GM21619 (cell line): ENCODE data around the gene XRCC6.
"Not testable (repeated sequence)": the region's sequence is repeated elsewhere in the genome, so short reads cannot be mapped to it uniquely, and the experiment has no call there.

Source experiments
- ATAC-seq: cut with Tn5 transposase; IDR thresholded peaks from one replicate; pipeline ENCODE4 v1.9.1; 2021; ENCODE audit not compliant: unreplicated experiment

XRCC6 gene

DNA sequence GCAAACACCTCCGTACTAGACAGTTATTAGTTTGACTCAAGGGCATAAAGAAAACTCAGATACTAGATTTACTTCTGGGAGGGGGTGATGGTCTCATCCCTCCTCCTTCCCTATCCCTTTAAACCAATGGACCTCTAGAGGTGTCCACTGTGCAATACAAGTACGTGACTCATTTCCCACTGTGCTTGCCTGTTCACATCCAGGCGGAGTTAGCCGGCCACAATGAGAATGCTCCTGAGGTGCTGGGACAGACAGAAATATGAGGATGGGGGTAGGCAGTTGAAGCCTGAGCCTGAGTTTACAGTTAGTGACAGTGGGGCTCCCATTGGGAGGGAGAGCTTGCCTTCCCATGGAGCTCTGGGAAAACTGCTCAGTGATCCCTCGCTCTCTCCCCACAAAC, 23.0 kb upstream of the XRCC6 start:
- no peak for ATAC-seq

DNA sequence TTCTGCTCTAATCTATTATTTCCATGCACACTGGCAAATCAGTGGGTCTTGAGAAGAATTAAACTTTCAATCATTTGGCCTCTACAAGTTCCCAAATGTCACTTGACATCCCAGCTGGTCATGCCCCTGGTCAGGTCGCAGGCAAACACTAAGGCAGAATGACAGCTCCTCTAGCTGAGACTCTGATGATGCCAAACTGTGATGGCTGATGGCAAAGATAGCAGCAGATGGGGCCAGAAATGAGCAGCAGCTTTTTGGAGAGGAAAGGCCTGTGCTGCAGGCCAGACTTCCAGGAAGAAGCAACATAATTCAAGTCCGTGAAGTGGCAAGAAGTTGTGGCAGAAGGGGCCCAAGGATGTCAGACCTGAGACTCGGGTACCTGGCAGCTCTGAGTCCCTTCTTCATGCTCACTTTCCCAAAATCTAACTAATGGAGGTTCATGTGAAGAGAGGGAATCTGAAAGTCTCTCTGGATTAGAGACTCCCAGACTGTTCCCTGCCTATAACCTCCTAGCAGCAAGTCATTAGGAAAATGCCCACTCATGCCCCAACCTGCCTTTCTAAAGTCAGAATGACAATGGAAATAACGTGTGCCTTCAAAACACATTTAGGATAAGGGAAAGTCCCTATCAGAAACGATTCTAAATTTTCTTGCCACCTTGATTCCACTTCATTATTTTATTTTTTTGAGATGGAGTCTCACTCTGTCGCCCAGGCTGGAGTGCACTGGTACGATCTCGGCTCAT, 22.0 kb upstream of the XRCC6 start:
- no peak for ATAC-seq

DNA sequence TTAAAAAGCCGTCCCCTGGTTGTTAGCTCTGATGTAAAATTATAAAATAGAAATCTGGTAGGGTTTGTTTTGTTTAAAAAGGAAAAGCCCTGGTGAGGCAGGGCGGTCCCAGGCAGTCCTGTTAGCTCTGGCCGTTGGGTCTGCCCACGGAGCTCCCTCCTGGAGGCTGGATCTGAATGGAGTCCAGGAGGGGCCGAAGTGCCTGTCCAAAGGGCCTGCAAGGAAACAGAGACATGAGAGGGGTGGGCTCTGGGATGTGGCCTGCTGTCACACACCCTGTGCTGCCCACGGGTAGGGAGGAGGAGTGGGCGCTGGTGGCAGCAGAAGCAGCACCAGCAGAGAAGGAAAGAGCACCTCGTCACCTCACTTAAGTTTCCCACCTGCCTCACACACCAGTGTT, 20.1 kb upstream of the XRCC6 start:
- no peak for ATAC-seq

DNA sequence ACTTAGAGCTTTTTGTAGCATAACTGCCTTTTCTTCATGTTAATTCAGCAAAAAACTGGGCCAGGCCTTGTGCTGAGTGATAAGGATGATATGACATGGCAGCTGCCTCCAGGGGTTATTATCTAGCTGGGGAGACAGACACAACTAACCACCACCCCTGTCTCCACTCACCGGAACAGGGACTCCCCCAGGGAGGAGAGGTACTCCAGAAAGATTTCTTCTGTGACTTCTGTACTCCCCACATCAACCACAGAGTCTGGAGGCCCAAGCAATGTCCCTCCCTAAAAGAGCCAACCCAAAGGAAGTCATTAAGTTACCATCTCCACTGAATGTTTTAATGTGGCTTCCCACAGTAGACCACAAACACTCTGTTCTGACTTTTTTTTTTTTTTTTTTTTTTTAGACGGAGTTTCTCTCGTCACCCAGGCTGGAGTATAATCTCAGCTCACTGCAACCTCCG, 17.2 kb upstream of the XRCC6 start:
- ATAC-seq = peak; percentile 85

DNA sequence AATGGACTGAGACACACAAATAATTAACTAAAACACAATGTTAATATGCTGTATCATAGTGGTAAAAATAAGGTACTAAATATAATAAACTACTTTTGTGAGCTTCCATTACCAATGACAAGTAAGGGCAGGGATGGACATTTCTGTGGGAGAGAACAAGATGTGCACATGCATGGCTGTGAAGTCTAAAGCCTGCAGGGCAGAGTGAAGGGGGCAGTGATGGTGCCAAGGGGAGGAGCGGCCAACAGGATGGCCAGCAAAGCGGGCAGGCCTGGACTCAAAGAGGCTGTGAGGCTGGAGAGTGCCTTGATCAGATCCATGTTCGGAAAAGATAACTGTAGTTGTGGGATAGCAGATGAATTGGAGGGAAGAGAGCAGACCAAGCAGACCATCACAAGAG, 12.7 kb upstream of the XRCC6 start:
- ATAC-seq = no peak

DNA sequence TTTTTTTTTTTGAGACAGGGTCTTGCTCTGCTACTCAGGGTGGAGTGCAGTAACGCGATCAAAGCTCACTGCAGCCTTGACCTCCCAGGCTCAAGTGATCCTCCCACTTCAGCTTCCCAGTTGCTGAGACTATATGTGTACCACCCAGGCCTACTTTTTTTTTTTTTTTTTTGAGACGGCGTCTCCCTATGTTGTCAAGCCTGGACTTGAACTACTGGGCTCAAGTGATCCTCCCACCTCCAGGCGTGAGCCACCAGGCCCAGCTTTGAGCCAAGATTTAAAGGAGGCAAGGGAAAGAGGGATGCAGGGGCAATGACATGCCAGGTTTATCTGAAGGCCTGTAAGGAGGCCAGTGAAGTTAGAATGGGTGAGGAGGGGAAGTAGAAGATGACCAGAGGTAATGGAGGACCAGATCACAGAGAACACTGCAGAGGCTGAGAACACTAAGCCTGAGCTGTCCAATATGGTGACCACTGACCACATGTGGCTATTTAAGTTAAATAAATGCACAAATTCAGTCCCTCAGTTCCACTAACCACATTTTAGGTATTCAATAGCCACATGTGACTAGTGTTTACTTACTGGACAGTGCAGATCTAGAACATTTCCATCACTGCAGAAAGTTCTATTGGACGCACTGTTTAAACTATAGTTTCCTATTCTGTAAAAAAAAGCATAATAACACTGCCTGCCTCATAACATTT, 8.3 kb upstream of the XRCC6 start:
- ATAC-seq = no peak

DNA sequence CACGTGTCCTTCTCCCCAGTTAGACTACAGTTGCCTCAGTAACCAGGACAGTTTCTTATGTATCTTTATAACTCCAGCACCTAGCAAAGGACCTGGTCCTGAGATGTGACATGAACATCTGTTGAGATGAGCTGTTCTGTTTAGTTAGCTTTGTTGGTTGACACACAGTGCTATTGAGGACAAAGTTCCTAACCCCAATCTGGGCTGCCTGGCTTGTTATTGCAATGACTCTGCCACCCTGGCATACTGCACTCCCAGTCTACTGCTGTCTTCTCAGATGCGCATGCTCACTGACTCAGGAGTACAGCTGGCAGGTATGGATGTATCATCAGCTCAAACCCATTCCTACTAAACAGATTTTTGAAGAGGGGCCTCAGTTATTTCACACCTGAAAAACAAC, 7.6 kb upstream of the XRCC6 start:
- ATAC-seq = no peak

DNA sequence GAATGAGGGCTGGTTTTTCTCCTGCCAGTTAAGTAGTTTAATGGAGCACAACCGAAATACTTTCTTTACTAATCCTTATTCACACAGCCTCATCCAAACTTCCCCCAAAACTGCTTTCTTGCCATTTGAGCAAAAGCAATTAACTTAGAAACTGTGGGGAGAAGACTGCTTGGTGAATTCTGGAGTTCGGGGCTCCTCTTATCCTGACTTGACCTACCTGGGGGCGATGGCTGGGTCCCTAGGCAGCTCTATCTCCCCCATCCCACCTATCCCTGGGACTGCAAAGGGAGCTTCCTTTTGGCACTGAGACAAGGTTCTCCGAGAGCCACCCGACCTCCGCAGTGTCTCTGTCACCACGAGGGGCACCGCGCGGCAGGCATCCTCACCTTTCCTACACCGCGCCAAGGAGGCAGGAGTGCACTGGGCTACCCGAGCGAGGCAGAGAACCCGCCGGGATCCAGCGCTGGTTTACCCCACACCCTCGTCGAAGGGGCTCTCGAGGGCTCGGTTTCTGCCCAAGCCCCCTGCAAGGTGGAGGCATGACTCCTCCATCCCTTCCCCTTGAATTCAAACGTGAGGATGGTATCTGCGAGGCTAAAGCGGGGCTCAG, 1.0 kb upstream of the XRCC6 start:
- ATAC-seq = peak; percentile 15

DNA sequence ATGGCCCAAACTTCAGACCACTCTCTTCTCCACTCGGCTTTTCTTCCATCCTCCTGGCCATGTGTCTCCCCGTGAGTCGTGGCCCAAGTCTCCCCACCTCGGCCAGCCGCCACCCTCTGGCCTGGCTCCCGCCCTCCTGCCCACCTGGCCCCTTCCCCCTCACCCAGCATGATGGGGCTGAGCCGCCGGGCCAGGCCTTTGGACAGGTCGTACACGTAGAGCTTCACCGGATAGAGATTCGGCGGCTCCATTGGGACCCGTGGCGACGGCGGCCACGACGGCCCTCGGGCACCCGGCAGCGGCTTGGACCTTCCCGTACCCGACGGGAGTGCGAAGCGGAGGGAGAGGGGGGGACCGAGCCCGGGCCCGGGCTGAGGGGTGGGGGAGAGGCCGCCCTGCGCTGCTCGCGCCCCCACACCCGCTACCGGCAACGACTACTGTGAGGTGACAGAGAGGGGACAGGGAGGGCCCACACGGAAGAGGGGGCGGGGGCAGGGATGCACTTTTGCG, 451 bp upstream of the XRCC6 start, which contains the start of gene DESI1:
Gene DESI1, minus strand, starts transcription at position 455 of the 510 bp plus-strand sequence. Its CDS starts 204 bp downstream, at position 251.
- ATAC-seq = peak; percentile 16

DNA sequence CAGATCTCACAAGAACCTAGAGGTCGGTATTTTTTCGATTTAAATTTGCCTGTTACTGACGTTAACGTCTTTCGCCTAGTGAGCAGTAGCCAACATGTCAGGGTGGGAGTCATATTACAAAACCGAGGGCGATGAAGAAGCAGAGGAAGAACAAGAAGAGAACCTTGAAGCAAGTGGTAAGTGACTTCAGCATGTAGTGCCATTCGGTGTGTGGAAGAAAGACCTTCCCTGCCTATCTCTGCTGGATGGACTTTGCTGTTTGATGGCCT, 750 bp downstream of the XRCC6 start:
- no peak for ATAC-seq

DNA sequence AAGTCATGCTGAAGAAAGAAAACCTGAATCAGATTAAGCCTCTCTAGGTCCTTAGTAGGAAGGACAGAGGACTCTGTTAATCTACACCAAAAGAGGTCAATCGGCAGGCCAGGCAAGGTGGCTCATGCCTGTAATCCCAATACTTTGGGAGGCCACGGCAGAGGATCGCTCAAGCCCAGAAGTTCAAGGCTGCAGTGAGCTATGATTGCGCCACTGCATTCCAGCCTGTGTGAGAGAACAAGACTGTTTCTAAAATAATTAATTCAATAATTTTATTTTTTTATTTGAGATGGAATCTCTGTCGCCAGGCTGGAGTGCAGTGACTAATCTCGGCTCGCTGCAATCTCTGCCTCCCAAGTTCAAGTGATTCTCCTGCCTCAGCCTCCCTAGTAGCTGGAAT, 4.5 kb downstream of the XRCC6 start:
- no peak for ATAC-seq

DNA sequence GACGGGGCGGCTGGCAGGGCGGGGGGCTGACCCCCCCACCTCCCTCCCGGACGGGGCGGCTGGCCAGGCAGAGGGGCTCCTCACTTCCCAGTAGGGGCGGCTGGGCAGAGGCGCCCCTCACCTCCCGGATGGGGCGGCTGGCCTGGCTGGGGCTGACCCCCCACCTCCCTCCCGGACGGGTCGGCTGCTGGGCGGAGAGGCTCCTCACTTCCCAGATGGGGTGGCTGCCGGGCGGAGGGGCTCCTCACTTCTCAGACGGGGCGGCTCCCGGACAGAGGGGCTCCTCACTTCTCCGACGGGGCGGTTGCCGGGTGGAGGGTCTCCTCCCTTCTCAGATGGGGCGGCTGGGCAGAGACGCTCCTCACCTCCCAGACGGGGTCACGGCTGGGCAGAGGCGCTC, 10.0 kb downstream of the XRCC6 start:
- ATAC-seq = not testable (repeated sequence)

DNA sequence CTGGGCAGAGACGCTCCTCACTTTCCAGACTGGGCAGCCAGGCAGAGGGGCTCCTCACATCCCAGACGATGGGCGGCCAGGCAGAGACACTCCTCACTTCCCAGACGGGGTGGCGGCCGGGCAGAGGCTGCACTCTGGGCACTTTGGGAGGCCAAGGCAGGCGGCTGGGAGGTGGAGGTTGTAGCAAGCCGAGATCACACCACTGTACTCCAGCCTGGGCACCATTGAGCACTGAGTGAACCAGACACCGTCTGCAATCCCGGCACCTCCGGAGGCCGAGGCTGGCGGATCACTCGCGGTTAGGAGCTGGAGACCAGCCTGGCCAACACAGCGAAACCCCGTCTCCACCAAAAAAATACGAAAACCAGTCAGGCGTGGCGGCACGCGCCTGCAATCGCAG, 10.5 kb downstream of the XRCC6 start:
- not testable (repeated sequence) for ATAC-seq

DNA sequence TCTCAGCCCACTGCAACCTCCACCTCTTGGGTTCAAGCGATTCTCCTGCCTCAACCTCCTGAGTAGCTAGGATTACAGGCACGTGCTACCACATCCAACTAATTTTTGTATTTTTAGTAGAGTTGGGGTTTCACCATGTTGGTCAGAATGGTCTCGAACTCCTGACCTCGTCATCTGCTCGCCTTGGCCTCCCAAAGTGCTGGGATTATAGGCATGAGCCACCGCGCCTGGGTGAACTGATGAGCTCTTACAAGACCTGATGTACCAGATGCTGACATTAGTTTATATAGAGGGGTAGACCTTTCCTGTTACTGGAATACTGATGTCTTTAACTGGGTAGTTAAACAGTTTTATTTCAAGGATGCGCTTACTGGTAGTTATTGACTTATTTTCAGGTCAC, 13.5 kb downstream of the XRCC6 start:
- ATAC-seq = not testable (repeated sequence)

DNA sequence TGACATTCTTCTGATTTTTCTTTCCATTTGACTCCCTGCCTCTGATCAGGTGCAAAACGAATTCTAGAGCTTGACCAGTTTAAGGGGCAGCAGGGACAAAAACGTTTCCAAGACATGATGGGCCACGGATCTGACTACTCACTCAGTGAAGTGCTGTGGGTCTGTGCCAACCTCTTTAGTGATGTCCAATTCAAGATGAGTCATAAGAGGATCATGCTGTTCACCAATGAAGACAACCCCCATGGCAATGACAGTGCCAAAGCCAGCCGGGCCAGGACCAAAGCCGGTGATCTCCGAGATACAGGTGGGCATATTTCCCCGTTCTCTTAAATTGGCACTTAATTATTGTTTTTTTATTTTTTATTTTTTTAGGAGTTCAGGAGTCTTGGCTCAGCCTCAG, 15.4 kb downstream of the XRCC6 start:
- ATAC-seq = no peak

DNA sequence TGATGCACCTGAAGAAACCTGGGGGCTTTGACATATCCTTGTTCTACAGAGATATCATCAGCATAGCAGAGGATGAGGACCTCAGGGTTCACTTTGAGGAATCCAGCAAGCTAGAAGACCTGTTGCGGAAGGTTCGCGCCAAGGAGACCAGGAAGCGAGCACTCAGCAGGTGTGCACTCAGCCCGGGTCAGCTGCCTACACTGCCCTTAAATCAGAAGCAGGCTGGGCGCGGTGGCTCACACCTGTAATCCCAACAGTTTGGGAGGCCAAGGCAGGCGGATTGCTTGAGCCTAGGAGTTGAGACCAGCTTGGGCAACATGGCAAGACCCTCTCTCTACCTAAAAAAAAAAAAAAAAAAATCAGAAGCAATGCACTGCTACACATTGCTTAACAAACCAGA, 16.5 kb downstream of the XRCC6 start:
- not testable (repeated sequence) for ATAC-seq

DNA sequence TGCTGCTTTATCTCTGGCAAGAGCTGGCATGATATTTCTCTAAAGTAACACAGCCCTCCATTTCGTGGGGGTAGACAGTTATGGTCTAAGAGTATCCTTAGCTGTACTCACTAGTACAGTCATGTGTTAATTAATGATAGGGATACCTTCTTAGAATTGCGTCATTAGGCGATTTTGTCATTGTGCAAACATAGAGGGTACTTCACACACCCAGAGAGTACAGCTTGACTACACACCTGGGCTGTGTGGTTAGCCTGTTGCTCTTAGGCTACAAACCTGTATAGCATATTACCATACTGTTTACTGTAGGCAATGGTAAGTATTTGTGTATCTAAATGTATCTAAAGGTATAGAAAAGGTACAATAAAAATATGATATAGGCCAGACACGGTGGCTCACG, 17.0 kb downstream of the XRCC6 start:
- ATAC-seq = no peak

DNA sequence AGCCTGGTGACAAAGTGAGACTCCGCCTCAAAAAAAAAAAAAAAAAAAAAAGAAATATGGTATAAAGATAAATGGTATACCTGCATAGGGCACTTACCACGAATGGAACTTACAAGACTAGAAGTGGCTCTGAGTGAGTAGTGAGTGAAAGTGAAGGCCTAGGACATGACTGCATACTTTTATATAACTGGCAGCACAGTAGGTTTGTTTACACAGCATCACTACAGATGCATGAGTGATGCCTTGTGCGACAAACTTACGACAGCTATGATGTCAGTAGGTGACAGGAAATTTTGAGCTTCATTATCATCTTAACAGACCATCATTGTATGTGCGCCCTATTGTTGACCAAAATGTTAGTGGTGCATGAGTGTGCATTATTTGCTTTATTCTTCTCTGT, 17.7 kb downstream of the XRCC6 start:
- ATAC-seq = no peak

DNA sequence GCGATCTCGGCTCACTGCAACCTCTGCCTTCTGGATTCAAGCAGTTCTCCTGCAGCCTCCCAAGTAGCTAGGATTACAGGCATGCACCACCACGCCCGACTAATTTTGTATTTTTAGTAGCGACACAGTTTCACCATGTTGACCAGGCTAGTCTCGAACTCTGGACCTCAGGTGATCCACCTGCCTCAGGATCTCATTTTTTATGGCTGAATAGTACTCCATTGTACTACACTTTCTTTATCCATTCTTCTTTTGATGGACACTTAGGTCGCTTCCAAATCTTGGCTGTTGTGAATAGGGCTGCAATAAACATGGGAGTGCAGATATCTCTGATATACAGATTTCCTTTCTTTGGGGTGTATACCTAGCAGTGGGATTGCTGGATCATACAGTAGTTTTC, 20.8 kb downstream of the XRCC6 start:
- ATAC-seq = no peak

DNA sequence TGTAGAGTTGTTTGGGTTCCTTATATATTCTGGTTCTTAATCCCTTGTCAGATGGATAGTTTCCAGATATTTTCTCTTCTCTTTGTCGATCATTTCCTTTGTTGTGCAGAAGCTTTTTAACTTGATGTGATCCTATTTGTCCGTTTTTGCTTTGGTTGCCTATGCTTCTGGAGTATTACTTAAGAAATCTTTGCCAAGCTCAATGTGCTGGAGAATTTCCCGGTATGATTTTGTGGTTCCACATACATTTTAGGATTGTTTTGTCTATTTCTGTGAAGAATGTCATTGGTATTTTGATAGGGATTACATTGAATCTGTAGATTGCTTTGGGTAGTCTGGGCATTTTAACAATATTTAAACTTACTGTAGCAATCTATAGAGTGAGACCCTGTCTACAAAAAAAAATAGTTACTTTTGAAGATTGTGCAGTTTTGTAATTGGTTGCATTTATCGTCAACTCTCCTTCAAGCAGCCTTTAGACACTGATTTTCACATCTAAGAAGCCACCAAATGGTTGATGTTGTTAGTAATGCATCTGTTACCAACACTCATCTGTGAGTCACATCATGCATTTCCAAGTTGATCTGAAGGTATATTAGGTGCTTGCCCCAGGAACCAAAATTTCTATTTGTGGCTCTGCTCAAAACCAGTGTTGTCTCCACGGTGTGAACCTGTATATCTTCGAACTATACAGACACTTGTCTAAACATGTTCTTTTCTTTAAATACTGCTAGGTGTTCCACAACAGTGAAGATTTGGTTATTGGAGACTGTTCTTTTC, 21.4 kb downstream of the XRCC6 start:
- no peak for ATAC-seq

DNA sequence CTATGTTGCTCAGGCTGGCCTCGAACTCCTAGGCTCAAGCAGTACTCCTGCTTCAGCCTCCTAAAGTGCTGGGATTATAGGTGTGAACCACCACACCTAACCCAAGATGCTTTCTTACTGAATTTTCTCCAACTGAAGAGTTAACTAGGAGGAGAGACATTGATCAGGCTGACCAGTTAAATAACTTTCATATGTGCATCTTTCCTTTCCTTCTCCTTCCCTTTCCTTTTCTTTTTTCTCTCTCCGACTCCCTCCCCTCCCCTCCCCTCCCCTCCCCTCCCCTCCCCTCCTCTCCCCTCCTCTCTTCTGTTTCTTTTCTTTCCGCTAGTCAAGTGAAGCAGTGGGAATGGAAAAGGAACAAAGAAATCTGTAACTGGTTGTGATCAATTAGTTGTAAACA, 26.7 kb downstream of the XRCC6 start:
- ATAC-seq = no peak
